Muscle of back (tissue), 11 donors: ENCODE data around the gene LRPAP1. TPM values are rescaled to one million over a fixed set of nuclear protein-coding genes. Genes with fewer than 3 reads are reported as not detected.
"Not testable (repeated sequence)": the region's sequence is repeated elsewhere in the genome, so short reads cannot be mapped to it uniquely, and the experiment has no call there.

Experiments
- DNase-seq, 3 donors: peaks; one replicate each; pipeline versions ENCODE4 v3.0.0 to v3.0.0-alpha.2; 2013
- polyA plus RNA-seq, 10 donors: library from polyadenylated mRNA; unstranded; fragments of 120-200 nt; gene quantifications; one replicate each; pipeline ENCODE4 v1.2.1, GENCODE V29; 2013; ENCODE audit not compliant: insufficient read length in 10 of 10

LRPAP1 gene
- polyA plus RNA-seq, 10 donors = 60.3 to 115 (median 74.1) TPM

- DNase-seq = not testable (repeated sequence)
Observed at GRCh38 chr4:3535812-3536211, 3.6 kb upstream of the LRPAP1 start.

DNA sequence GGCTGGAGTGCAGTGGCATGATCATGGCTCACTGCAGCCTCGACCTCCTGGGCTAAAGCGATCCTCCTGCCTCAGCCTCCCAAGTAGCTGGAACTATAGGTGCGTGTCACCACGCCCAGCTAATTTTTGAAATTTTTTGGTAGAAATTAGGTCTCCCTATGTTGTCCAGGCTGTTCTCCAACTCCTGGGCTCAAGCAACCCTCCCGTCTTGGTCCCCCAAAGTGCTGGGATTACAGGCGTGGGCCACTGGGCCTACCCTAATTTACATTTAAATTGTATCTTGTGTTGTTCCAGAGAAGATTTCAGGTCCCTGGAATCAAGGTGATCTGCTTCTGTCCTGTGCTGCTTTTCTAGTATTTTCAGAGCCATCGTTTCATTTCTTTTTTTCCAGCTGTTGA lies 1.2 kb upstream of the LRPAP1 start:
- no peak for DNase-seq

GRCh38 chr4:3532751-3533422 lies 665 bp upstream of the LRPAP1 start:
- no peak for DNase-seq

- DNase-seq = no peak
Observed at GRCh38 chr4:3531318-3531878, 824 bp downstream of the LRPAP1 start.

DNA sequence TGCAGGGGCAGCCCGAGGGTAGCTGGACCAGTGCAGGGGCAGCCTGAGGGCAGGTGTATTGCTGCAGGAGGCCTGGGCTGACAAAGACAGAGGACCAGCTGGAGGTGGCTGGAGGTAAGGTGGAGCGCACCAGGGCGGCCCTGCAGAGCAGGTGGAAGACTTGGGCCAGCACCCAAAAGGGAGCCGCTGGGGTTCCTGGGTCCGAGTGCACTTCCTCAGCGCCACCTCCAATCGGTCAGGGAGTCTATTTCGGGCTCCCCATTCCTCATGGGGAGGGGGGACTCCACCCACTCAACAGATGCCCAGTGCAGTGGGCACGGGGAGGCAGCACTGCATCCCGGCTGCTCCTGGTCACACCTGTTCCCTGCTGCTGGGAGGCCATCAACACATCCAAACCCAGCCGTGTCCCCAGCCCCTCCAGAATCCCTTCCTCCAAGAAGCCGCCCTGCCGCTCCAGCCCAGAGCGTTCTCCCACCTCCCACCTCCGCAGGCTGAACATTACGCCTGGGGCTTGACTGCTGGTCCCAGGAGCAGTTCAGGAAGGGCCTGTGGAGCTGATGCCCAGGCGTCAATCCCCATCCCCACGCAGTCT lies 1.5 kb downstream of the LRPAP1 start:
- DNase-seq = no peak

- DNase-seq = no peak
Observed at GRCh38 chr4:3530051-3530450, 2.2 kb downstream of the LRPAP1 start.

GRCh38 chr4:3529363-3529762 lies 2.9 kb downstream of the LRPAP1 start:
- no peak for DNase-seq

- DNase-seq = no peak
Observed at GRCh38 chr4:3527914-3528876, 4.0 kb downstream of the LRPAP1 start.

GRCh38 chr4:3527101-3527913 lies 4.9 kb downstream of the LRPAP1 start:
- DNase-seq = no peak

DNA sequence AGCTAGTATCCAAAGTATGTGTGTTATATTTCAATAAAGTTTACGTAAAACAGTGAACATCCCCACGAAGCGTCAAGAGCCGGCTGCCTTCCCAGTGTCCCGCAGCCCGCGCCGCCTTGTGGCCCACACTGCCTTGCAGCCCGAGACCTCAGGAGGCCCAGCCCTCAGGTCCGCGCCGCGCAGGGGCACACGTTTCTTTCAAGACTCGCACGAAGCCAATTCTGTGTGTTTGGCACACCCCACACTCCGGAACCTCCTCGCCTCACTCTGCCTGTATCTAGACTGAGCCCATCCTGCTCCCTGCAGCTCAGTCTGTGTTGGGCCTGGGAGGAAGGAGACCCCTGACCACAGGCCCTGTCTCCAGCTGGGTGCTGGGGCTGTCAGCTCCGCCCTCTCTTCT lies 5.8 kb downstream of the LRPAP1 start:
- DNase-seq = no peak

GRCh38 chr4:3525532-3526430 lies 6.4 kb downstream of the LRPAP1 start:
- DNase-seq = no peak

- DNase-seq = peak in 2 of 3 donors; percentile 33 to 63
Observed at GRCh38 chr4:3524920-3525319, 7.3 kb downstream of the LRPAP1 start.

DNA sequence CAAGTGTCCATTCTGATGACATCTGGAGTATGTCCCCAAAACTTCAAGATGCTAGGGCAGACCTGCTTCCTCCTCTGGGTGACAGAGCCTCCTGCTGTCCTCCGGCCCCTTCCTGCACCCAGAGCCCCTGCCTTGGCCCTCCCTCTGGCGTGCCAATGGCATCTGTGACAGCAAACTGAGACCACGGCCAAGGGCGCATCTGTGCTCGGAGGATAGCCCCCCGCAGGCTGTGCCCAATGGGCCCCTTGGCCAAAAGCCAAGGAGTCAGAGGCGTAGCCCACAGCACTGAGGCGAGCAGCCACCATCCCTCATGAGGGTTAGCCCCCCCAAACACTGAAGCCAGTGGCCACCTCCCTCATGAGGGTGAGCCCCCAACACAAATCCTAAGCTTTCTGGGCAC lies 7.9 kb downstream of the LRPAP1 start:
- no peak for DNase-seq

GRCh38 chr4:3523628-3524221 lies 8.5 kb downstream of the LRPAP1 start:
- DNase-seq = no peak

DNA sequence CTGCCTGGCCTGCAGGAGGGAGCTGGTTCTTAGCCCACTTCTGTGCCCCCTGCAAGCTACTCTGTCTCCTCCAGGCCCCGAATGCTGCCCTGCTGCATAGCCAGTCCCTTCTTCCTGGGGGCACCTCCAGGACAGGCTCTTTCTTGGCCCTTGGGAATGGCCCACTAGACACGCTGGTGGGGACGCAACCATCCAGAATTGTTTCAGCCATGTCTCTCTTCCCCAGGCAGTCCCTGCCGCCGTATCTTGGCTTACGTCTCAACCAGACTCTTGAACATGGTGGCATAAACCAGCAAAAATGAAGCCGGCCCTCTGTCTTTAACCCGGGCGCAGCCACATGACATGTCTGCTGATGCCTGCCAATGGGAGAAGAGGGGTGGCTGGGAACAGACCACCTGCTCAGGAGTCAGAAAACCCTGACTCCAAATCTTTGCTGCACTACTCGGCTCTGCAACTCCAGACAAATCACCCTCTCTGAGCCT lies 9.0 kb downstream of the LRPAP1 start:
- no peak for DNase-seq

- no peak for DNase-seq
Observed at GRCh38 chr4:3522651-3523050, 9.6 kb downstream of the LRPAP1 start.

- no peak for DNase-seq
Observed at GRCh38 chr4:3522326-3522640, 9.9 kb downstream of the LRPAP1 start.

DNA sequence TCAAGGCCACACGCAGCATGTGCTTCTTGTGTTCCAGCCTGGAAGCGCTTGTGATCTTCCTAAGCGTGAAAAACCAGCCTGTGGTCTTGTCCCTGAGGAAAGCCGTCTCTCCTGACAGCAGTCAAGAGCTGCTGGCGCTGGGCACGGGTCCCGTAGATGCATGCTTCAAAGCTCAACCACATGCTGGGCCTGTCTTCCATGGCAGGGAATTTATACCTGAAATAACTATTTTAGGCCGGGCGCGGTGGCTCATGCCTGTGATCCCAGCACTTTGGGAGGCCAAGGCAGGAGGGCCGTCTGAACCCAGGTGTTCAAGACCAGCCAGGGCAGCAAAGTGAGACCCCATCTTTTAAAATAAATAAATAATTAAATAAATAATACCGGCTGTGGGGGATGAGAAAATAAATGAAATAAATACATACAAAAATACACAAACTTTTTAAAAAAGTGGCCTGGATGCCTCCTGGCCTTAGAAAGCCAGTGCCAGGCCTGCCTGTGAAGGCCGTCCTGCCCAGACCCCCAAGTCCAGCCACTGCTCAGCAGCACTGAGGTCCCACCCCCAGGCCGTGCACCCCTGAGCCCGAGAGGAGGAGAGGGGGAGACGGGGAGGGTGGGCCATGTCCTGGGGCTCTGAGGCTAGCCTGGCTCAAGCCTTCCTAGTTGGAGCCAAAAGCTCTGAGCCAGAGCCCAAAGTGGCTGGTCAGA lies 10.4 kb downstream of the LRPAP1 start:
- DNase-seq = no peak
